ENCODE measurements around the gene CCDC15.

CCDC15 gene

GRCh38 chr11:124971810-124972209 lies 17.8 kb downstream of the CCDC15 start:
- TF ChIP-seq CTCF (IDR thresholded peaks at IDR 0.05; ENCODE audit: extremely low read depth, insufficient read depth, missing control alignments): no peak
- no peak for DNase-seq (ENCODE audit: low spot score)
- in situ Hi-C loops (cut with MboI; ENCODE audit: low pct_unique_long_range_greater_than_20kb, low sequenced_read_pairs, unreplicated experiment): loop anchor here (25.0 kb wide), 1 partner anchor 365 kb away; no protein-coding TSS in a partner anchor

- in situ Hi-C loops (cut with MboI; ENCODE audit: low pct_unique_long_range_greater_than_20kb, low sequenced_read_pairs, unreplicated experiment): no loop called here
- no peak for TF ChIP-seq CTCF (IDR thresholded peaks at IDR 0.05; ENCODE audit: extremely low read depth, insufficient read depth, missing control alignments)
- no peak for DNase-seq (ENCODE audit: low spot score)
These were observed 22.5 kb downstream of the CCDC15 start for GRCh38 chr11:124976531-124976930.

GRCh38 chr11:124977006-124977405 lies 23.0 kb downstream of the CCDC15 start:
- TF ChIP-seq CTCF (IDR thresholded peaks at IDR 0.05; ENCODE audit: extremely low read depth, insufficient read depth, missing control alignments): no peak
- in situ Hi-C loops (cut with MboI; ENCODE audit: low pct_unique_long_range_greater_than_20kb, low sequenced_read_pairs, unreplicated experiment): no loop called here
- no peak for DNase-seq (ENCODE audit: low spot score)

GRCh38 chr11:124978316-124978715 lies 24.3 kb downstream of the CCDC15 start:
- no peak for TF ChIP-seq CTCF (IDR thresholded peaks at IDR 0.05; ENCODE audit: extremely low read depth, insufficient read depth, missing control alignments)
- in situ Hi-C loops (cut with MboI; ENCODE audit: low pct_unique_long_range_greater_than_20kb, low sequenced_read_pairs, unreplicated experiment): no loop called here
- DNase-seq (ENCODE audit: low spot score): no peak

GRCh38 chr11:124982043-124982442 lies 28.0 kb downstream of the CCDC15 start:
- TF ChIP-seq CTCF (IDR thresholded peaks at IDR 0.05; ENCODE audit: extremely low read depth, insufficient read depth, missing control alignments): no peak
- in situ Hi-C loops (cut with MboI; ENCODE audit: low pct_unique_long_range_greater_than_20kb, low sequenced_read_pairs, unreplicated experiment): no loop called here
- DNase-seq (ENCODE audit: low spot score): no peak

GRCh38 chr11:124983674-124984511 lies 29.9 kb downstream of the CCDC15 start:
- no peak for TF ChIP-seq CTCF (IDR thresholded peaks at IDR 0.05; ENCODE audit: extremely low read depth, insufficient read depth, missing control alignments)
- no peak for DNase-seq (ENCODE audit: low spot score)
- in situ Hi-C loops (cut with MboI; ENCODE audit: low pct_unique_long_range_greater_than_20kb, low sequenced_read_pairs, unreplicated experiment): no loop called here
